ENCODE data around the gene MGLL.

GRCh38 chr3:127651516-127652172, 170.7 kb downstream of the MGLL start:
- TF ChIP-seq POLR2AphosphoS5 (IDR thresholded peaks at IDR 0.05), result no peak
- no peak for TF ChIP-seq CTCF (IDR thresholded peaks at IDR 0.05)
- TF ChIP-seq POLR2A (IDR thresholded peaks at IDR 0.05), result no peak

All from breast epithelium (tissue), 3 donors.